OCI-LY7 (cell line): ENCODE measurements around the gene MYOF.

ENCODE experiments used
- EZH2phosphoT487 ChIP-seq: fragments of 200-600 bp; sonication (generic); IDR thresholded peaks from 2 replicates; pipeline ENCODE4 v1.6.1; 2018; ENCODE audit warnings: low read depth, borderline replicate concordance, mild to moderate bottlenecking, mixed run types, antibody characterized with exemption, low read length, moderate library complexity, mixed read lengths
- TF ChIP-seq, protein P1 (sequence below): fragments of 200-600 bp; sonication (generic); conservative IDR thresholded peaks from 2 replicates; pipeline ENCODE4 v1.5.1; 2014; ENCODE audit warnings: mild to moderate bottlenecking, antibody characterized with exemption, low read length, moderate library complexity, mixed read lengths

DNA sequence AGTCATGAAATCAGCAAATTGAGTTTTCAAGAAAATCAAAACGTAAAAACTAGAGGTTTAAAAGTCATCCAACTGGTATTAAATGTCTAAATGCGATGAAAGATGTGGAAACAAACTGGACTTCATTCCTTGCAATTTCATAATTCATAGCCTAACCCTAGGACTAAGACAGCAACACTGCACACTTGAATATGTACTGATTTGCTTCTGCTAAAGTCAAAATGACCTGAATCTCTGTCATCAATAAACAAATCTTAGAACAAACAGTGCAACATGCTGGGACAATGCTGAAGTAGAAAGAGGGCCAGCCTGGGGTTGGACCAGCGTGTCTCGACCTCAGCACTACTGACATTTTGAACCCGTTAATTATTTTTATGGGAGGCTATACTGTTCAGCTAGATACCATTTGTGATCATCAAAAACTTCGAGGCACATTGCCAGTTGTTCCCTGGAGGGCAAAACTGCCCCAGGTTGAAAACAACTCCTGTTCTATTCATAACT, 47.1 kb downstream of the MYOF start:
- TF ChIP-seq, protein P1, sequence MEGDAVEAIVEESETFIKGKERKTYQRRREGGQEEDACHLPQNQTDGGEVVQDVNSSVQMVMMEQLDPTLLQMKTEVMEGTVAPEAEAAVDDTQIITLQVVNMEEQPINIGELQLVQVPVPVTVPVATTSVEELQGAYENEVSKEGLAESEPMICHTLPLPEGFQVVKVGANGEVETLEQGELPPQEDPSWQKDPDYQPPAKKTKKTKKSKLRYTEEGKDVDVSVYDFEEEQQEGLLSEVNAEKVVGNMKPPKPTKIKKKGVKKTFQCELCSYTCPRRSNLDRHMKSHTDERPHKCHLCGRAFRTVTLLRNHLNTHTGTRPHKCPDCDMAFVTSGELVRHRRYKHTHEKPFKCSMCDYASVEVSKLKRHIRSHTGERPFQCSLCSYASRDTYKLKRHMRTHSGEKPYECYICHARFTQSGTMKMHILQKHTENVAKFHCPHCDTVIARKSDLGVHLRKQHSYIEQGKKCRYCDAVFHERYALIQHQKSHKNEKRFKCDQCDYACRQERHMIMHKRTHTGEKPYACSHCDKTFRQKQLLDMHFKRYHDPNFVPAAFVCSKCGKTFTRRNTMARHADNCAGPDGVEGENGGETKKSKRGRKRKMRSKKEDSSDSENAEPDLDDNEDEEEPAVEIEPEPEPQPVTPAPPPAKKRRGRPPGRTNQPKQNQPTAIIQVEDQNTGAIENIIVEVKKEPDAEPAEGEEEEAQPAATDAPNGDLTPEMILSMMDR, result no peak
- TF ChIP-seq EZH2phosphoT487, result no peak
